Suppressor macrophage treated with lipopolysaccharide for 1 hour (primary cell): ENCODE measurements around the gene SPATS2L.

Experiments used
- DNase-seq, 3 donors: peaks; one replicate each; pipeline ENCODE4 v3.0.0-alpha.2; 2020 to 2022

SPATS2L gene

GRCh38 chr2:200419325-200419724 lies 112.8 kb downstream of the SPATS2L start:
- no peak for DNase-seq

- no peak for DNase-seq
Measured at GRCh38 chr2:200421270-200421669, 114.8 kb downstream of the SPATS2L start.

GRCh38 chr2:200422071-200422470 lies 115.6 kb downstream of the SPATS2L start:
- no peak for DNase-seq

GRCh38 chr2:200422532-200423261 lies 116.2 kb downstream of the SPATS2L start:
- DNase-seq: peak in 1 of 3 donors; percentile 39

GRCh38 chr2:200423541-200423940 lies 117.0 kb downstream of the SPATS2L start:
- DNase-seq: no peak

GRCh38 chr2:200425026-200425821 lies 118.7 kb downstream of the SPATS2L start:
- no peak for DNase-seq

GRCh38 chr2:200426754-200427153 lies 120.3 kb downstream of the SPATS2L start:
- no peak for DNase-seq

- DNase-seq: no peak
Measured at GRCh38 chr2:200428961-200429665, 122.6 kb downstream of the SPATS2L start.

GRCh38 chr2:200430017-200430416 lies 123.5 kb downstream of the SPATS2L start:
- DNase-seq: no peak

GRCh38 chr2:200431996-200432705 lies 125.7 kb downstream of the SPATS2L start:
- DNase-seq: peak; percentile 26 to 76 (median 42)

- no peak for DNase-seq
Measured at GRCh38 chr2:200435379-200435778, 128.9 kb downstream of the SPATS2L start.

- no peak for DNase-seq
Measured at GRCh38 chr2:200438251-200438650, 131.8 kb downstream of the SPATS2L start.

GRCh38 chr2:200438846-200439245 lies 132.4 kb downstream of the SPATS2L start:
- no peak for DNase-seq

- DNase-seq: no peak
Measured at GRCh38 chr2:200439981-200440380, 133.5 kb downstream of the SPATS2L start.

GRCh38 chr2:200442471-200442870 lies 136.0 kb downstream of the SPATS2L start:
- no peak for DNase-seq

- DNase-seq: no peak
Measured at GRCh38 chr2:200443376-200443775, 136.9 kb downstream of the SPATS2L start.

- DNase-seq: no peak
Measured at GRCh38 chr2:200443916-200444315, 137.4 kb downstream of the SPATS2L start.

- no peak for DNase-seq
Measured at GRCh38 chr2:200444530-200444929, 138.0 kb downstream of the SPATS2L start.

GRCh38 chr2:200445284-200445683 lies 138.8 kb downstream of the SPATS2L start:
- no peak for DNase-seq

GRCh38 chr2:200446612-200447011 lies 140.1 kb downstream of the SPATS2L start:
- no peak for DNase-seq

GRCh38 chr2:200447139-200447855 lies 140.8 kb downstream of the SPATS2L start:
- DNase-seq: no peak

GRCh38 chr2:200448455-200448854 lies 142.0 kb downstream of the SPATS2L start:
- no peak for DNase-seq
